ENCODE measurements around the gene SYPL1. TPM values are rescaled to one million over a fixed set of nuclear protein-coding genes. Genes with fewer than 3 reads are reported as not detected.

Gene SYPL1
- polyA plus RNA-seq, result 100 to 1,000 TPM in 1 of 2 donors, 10 to 100 TPM in 1; 66.3 to 101 TPM

DNA sequence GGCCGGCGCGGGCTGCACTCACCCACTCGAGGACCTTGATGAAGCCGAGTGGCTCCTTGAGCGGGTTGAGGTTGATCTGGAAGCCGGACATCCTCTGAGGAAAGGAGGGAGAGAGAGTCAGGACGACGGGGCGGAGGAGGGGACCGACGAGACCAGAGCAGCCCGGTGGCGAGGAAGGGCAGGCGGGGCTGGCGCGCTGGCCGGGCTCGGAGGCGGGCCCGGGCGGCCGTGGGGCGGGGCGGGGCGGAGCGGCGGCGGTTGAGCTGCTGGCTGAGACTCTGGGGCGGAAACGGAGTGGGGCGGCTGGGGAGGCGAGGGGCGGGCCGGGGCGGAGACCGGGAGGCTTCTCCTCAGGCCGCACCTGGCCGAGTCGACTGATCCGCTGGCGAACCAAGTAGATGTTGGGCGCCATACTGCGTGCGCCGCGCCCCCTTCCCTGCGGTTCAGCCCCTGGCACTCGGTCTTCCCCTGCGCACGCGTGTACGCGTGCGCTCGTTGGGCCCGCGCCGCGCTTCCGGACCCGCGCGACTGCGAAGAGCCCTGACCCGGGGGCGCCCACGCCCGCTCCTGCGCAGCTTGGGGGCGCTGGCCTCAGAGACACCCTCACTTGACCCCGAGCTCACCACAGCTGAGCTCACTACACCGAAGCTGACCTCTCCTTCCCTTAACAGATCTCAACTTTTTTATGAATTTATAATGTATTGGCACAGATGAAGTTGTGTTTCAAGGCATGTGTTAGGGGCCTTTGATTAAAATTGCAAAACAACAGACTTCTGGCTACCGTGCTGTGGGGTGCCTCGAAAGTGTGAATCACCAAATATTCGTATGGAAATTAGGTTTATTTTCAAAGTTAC lies at the start of gene SYPL1:
SYPL1 (minus strand) TSS at position 195 of the 854 bp plus-strand sequence; CDS start at position 91, 104 bp downstream.
- H3K27me3 ChIP-seq (ENCODE audit: control insufficient read depth in 1 of 2, insufficient read depth in 2 of 2, low read length in 2 of 2), result no peaks in the 10 kb centered on the region
- 1% methylated on average over 51 to 76 of the region's 76 CpGs for WGBS, 2 donors
- H3K4me3 ChIP-seq (ENCODE audit: low read depth in 1 of 2, low read length in 2 of 2), result peak within 1 kb of the TSS; percentile 65 to 94
- H3K27ac ChIP-seq (ENCODE audit: low read depth in 2 of 2, low read length in 1 of 2), result peak within 1 kb of the TSS; percentile 98 to 100
- H3K9me3 ChIP-seq (ENCODE audit: control insufficient read depth in 2 of 2, insufficient read depth in 1 of 2, low read depth in 1 of 2, low read length in 1 of 2), result no peaks in the 10 kb centered on the region
- no peaks in the 10 kb centered on the region for H3K36me3 ChIP-seq (ENCODE audit: control insufficient read depth in 2 of 2, insufficient read depth in 2 of 2, low read length in 1 of 2)
- no peaks in the 10 kb centered on the region for H3K4me1 ChIP-seq (ENCODE audit: control insufficient read depth in 2 of 2, insufficient read depth in 2 of 2, low read length in 1 of 2)

DNA sequence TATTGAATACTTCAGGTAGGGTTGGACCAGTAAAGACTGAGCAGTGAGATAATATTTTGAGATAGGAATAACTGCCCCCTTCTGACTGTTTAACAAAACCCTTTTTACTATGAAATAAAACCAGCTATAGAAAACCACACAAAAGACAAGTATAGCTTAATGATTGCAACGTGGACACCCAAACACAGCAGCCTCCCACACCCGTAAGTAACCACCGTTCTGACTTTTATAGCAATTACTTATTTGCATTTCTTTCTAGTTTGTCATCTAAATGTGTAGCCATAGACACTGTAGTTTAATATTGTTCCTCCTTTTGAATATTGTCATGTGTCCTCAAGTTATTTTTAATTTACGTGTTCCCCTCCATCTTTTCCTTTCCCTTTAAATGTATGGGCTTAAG lies 42.9 kb upstream of the SYPL1 start:
- Histone ChIP-seq H3K9me3 (ENCODE audit: control insufficient read depth in 2 of 2, insufficient read depth in 1 of 2, low read depth in 1 of 2, low read length in 1 of 2) (no peaks in the 10 kb centered on the region), H3K27ac (ENCODE audit: low read depth in 2 of 2, low read length in 1 of 2) (no peak overlapping the region), H3K27me3 (ENCODE audit: control insufficient read depth in 1 of 2, insufficient read depth in 2 of 2, low read length in 2 of 2) (no peaks in the 10 kb centered on the region), H3K4me1 (ENCODE audit: control insufficient read depth in 2 of 2, insufficient read depth in 2 of 2, low read length in 1 of 2) (peaks cover 4 to 5% of the 10 kb centered on the region in 2 donors), H3K4me3 (ENCODE audit: low read depth in 1 of 2, low read length in 2 of 2) (no peak overlapping the region), H3K36me3 (ENCODE audit: control insufficient read depth in 2 of 2, insufficient read depth in 2 of 2, low read length in 1 of 2) (no peaks in the 10 kb centered on the region)
- WGBS, 2 donors, result 66 to 70% methylated on average over 4 of the region's 4 CpGs

DNA sequence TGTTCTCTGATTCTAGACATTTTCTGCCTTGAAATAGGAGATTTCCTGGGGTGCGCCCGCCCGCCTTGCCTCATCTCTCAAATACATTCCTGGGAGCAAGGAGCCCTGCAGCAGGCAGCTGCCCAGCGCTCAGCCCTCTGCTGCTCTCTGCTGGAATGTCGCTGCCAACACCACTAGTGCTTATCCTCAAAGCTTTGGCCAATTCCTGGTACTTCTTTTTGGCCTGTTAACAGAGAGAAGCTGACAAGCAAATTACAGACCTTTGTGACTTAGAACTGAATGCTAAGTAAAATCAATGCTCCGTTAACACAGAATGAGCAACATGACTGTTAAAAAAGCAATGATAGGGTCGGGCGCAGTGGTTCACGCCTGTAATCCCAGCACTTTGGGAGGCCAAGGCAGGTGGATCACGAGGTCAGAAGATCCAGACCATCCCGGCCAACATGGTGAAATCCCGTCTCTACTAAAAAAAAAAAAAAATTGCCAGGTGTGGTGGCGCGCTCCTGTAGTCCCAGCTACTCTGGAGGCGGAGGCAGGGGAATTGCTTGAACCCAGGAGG lies 41.9 kb upstream of the SYPL1 start:
- no peaks in the 10 kb centered on the region for H3K27me3 ChIP-seq (ENCODE audit: control insufficient read depth in 1 of 2, insufficient read depth in 2 of 2, low read length in 2 of 2)
- H3K4me3 ChIP-seq (ENCODE audit: low read depth in 1 of 2, low read length in 2 of 2), result no peak overlapping the region
- H3K9me3 ChIP-seq (ENCODE audit: control insufficient read depth in 2 of 2, insufficient read depth in 1 of 2, low read depth in 1 of 2, low read length in 1 of 2), result no peaks in the 10 kb centered on the region
- WGBS, 2 donors, result 49 to 52% methylated on average over 15 of the region's 15 CpGs
- peaks cover 4 to 5% of the 10 kb centered on the region in 2 donors for H3K4me1 ChIP-seq (ENCODE audit: control insufficient read depth in 2 of 2, insufficient read depth in 2 of 2, low read length in 1 of 2)
- H3K36me3 ChIP-seq (ENCODE audit: control insufficient read depth in 2 of 2, insufficient read depth in 2 of 2, low read length in 1 of 2), result no peaks in the 10 kb centered on the region
- H3K27ac ChIP-seq (ENCODE audit: low read depth in 2 of 2, low read length in 1 of 2), result peak overlapping the region; percentile 4 to 47

DNA sequence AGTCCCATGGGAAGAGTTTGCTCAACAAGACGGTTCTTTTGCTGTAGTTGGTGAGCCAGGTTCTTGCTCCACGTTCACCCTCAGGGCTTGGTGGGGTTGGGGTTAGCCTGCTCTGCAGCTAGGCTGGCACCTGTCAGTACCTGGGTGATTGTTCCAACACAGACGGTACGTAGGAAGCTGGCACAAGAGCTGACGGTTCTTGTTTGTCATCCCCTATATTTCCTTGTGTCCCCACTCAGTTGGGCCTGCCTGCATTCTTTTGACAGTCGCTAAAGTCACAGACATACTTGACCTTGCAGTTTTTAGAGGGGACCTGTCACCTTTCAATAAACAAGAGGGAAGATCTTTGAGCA lies 40.2 kb upstream of the SYPL1 start:
- peak overlapping the region; percentile 28 to 53 for H3K27ac ChIP-seq (ENCODE audit: low read depth in 2 of 2, low read length in 1 of 2)
- 48 to 49% methylated on average over 6 of the region's 6 CpGs for WGBS, 2 donors

GRCh38 chr7:106151459-106152312 lies 39.6 kb upstream of the SYPL1 start:
- H3K9me3 ChIP-seq (ENCODE audit: control insufficient read depth in 2 of 2, insufficient read depth in 1 of 2, low read depth in 1 of 2, low read length in 1 of 2), result no peaks in the 10 kb centered on the region
- WGBS, 2 donors, result 69 to 82% methylated on average over 7 of the region's 7 CpGs
- H3K4me3 ChIP-seq (ENCODE audit: low read depth in 1 of 2, low read length in 2 of 2), result no peak overlapping the region
- peaks cover 4 to 5% of the 10 kb centered on the region in 2 donors for H3K4me1 ChIP-seq (ENCODE audit: control insufficient read depth in 2 of 2, insufficient read depth in 2 of 2, low read length in 1 of 2)
- H3K36me3 ChIP-seq (ENCODE audit: control insufficient read depth in 2 of 2, insufficient read depth in 2 of 2, low read length in 1 of 2), result no peaks in the 10 kb centered on the region
- H3K27ac ChIP-seq (ENCODE audit: low read depth in 2 of 2, low read length in 1 of 2), result no peak overlapping the region
- H3K27me3 ChIP-seq (ENCODE audit: control insufficient read depth in 1 of 2, insufficient read depth in 2 of 2, low read length in 2 of 2), result no peaks in the 10 kb centered on the region

More for the DNA sequence above, 40.2 kb upstream of the SYPL1 start:
- Histone ChIP-seq H3K4me1 (ENCODE audit: control insufficient read depth in 2 of 2, insufficient read depth in 2 of 2, low read length in 1 of 2) (peaks cover 4 to 5% of the 10 kb centered on the region in 2 donors), H3K36me3 (ENCODE audit: control insufficient read depth in 2 of 2, insufficient read depth in 2 of 2, low read length in 1 of 2) (no peaks in the 10 kb centered on the region), H3K27me3 (ENCODE audit: control insufficient read depth in 1 of 2, insufficient read depth in 2 of 2, low read length in 2 of 2) (no peaks in the 10 kb centered on the region), H3K4me3 (ENCODE audit: low read depth in 1 of 2, low read length in 2 of 2) (no peak overlapping the region), H3K9me3 (ENCODE audit: control insufficient read depth in 2 of 2, insufficient read depth in 1 of 2, low read depth in 1 of 2, low read length in 1 of 2) (no peaks in the 10 kb centered on the region)

DNA sequence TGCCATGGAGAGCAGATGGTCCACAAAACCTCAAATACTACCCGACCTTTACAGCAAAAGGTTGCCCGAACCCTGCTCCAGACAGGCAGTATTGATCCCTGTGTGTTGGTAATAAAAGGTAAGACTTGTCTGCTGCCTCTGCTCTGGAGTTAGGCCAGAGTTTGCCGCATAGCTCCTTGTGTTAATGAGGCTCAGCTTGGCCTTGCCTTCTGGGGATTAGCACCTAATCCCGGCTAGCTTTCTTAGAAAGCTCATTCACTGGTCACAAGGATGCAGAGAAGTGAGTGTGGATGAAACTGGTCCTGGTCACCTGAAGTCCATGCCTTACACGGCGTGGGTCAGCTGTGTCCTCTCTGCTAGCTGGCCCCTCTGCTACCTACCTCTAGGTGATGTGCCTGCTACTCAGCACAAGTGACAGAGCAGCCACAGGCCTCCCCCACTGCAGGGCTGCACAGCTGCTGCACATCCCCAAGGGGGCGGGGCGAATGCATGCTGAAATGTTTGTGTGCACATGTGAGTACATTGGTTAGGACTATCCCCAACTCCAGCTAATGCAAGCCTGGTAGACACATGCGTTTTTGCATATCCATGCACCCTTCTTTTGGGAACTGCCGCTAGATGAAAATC lies 31.7 kb upstream of the SYPL1 start:
- Histone ChIP-seq H3K27me3 (ENCODE audit: control insufficient read depth in 1 of 2, insufficient read depth in 2 of 2, low read length in 2 of 2) (no peaks in the 10 kb centered on the region), H3K27ac (ENCODE audit: low read depth in 2 of 2, low read length in 1 of 2) (no peak overlapping the region), H3K4me3 (ENCODE audit: low read depth in 1 of 2, low read length in 2 of 2) (no peak overlapping the region), H3K9me3 (ENCODE audit: control insufficient read depth in 2 of 2, insufficient read depth in 1 of 2, low read depth in 1 of 2, low read length in 1 of 2) (no peaks in the 10 kb centered on the region), H3K36me3 (ENCODE audit: control insufficient read depth in 2 of 2, insufficient read depth in 2 of 2, low read length in 1 of 2) (no peaks in the 10 kb centered on the region), H3K4me1 (ENCODE audit: control insufficient read depth in 2 of 2, insufficient read depth in 2 of 2, low read length in 1 of 2) (peaks cover 0 to 2% of the 10 kb centered on the region in 2 donors)
- WGBS, 2 donors, result 81 to 84% methylated on average over 10 of the region's 10 CpGs

DNA sequence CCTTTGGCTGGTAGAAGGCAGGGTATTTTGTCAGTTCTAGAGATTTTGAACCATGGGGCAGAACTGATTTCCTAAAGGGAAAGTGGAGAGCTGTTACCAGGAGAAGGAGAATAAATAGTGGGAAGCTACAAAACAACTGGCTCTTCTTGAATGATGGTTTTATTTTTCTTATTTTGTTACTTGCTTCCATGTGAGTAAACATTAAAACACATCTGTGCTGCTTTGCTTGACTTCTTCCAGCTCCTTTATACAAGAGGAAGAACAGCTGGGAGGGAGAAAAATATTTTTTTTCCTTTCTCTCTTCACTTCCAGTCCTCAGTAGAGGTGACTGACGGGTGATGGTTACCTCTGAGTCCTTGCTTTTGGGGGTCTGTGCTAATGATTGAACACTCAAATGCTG lies 30.0 kb upstream of the SYPL1 start:
- H3K27me3 ChIP-seq (ENCODE audit: control insufficient read depth in 1 of 2, insufficient read depth in 2 of 2, low read length in 2 of 2), result no peaks in the 10 kb centered on the region
- H3K4me1 ChIP-seq (ENCODE audit: control insufficient read depth in 2 of 2, insufficient read depth in 2 of 2, low read length in 1 of 2), result peaks cover 0 to 2% of the 10 kb centered on the region in 2 donors
- H3K9me3 ChIP-seq (ENCODE audit: control insufficient read depth in 2 of 2, insufficient read depth in 1 of 2, low read depth in 1 of 2, low read length in 1 of 2), result no peaks in the 10 kb centered on the region
- WGBS, 2 donors, result 97 to 100% methylated on average over 1 of the region's 1 CpG
- H3K4me3 ChIP-seq (ENCODE audit: low read depth in 1 of 2, low read length in 2 of 2), result no peak overlapping the region
- no peaks in the 10 kb centered on the region for H3K36me3 ChIP-seq (ENCODE audit: control insufficient read depth in 2 of 2, insufficient read depth in 2 of 2, low read length in 1 of 2)
- no peak overlapping the region for H3K27ac ChIP-seq (ENCODE audit: low read depth in 2 of 2, low read length in 1 of 2)

DNA sequence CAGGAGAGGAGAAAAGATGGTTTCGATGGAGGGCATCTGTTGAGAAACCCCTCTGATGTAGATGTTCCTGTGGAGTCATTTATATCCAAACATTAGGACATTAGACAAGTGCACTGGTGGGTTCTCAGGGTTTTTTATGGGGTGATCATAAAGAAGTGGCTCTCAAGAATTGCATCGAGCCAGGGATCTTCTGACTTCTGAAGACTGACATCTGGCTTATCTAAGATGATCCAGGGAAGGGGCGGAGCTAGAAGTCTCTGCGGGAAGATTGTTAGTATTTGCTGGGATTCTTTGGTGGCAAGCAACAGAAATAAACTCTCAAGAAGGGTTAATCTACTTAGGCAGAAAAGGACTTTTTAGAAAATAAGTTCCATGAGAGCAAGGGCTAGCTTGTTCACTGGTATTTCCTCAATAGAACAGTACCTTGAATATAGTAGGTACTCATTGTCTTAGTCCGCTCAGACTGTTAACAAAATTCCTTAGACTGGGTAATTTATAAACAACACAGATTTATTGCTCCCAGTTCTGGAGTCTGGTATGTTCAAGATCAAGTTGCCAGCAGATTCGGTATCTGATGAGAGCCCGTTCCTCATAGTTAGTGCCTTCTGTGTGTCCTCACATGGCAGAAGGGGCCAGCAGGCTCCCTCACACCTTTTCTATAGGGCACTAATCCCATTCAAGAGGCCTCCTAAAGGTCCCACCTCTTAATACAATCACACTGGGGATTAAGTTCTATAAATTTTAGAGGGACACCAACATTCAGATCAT lies 28.5 kb upstream of the SYPL1 start:
- WGBS, 2 donors, result 85 to 87% methylated on average over 7 of the region's 7 CpGs
- Histone ChIP-seq H3K4me1 (ENCODE audit: control insufficient read depth in 2 of 2, insufficient read depth in 2 of 2, low read length in 1 of 2) (peaks cover 0 to 2% of the 10 kb centered on the region in 2 donors), H3K36me3 (ENCODE audit: control insufficient read depth in 2 of 2, insufficient read depth in 2 of 2, low read length in 1 of 2) (no peaks in the 10 kb centered on the region), H3K27me3 (ENCODE audit: control insufficient read depth in 1 of 2, insufficient read depth in 2 of 2, low read length in 2 of 2) (no peaks in the 10 kb centered on the region), H3K9me3 (ENCODE audit: control insufficient read depth in 2 of 2, insufficient read depth in 1 of 2, low read depth in 1 of 2, low read length in 1 of 2) (no peaks in the 10 kb centered on the region), H3K27ac (ENCODE audit: low read depth in 2 of 2, low read length in 1 of 2) (no peak overlapping the region), H3K4me3 (ENCODE audit: low read depth in 1 of 2, low read length in 2 of 2) (no peak overlapping the region)

Data from esophagus (tissue), 2 donors.